Naive thymus-derived CD8-positive, alpha-beta T cell (primary cell): ENCODE measurements around the gene UBR3. TPM values are rescaled to one million over a fixed set of nuclear protein-coding genes. Genes with fewer than 3 reads are reported as not detected.

ENCODE experiments used
- ATAC-seq, 2 donors: fragments of 150-1000 bp; cut with Tn5 transposase in 1 of 2; sonication (Bioruptor Pico), chemical (Tn5 transposase) in 1 of 2; 1 replicate in 1 of 2; 2 replicates in 1 of 2; pipeline ENCODE4 v1.10.0; 2021; ENCODE audit warnings: mild to moderate bottlenecking in 2 of 2, moderate library complexity in 2 of 2
- POLR2A ChIA-PET: fragments of 350-600 bp; sonication (Branson Sonifier 250); formaldehyde crosslinking; loops from one replicate; lab custom pipeline; 2021; ENCODE audit warnings: antibody characterized with exemption; lab: Charles Lee
- DNase-seq, 10 donors: peaks; one replicate each; pipeline versions ENCODE4 v3.0.0 to v3.0.0-alpha.2; 2020 to 2022
- H3K27ac Mint-ChIP-seq, 10 donors: one replicate each; pipeline ENCODE4 v1.8.0; 2020 to 2022; ENCODE audit warnings: mild to moderate bottlenecking in 10 of 10, mixed read lengths in 10 of 10, moderate library complexity in 4 of 10, inconsistent platforms in 1 of 10
- H3K27me3 Mint-ChIP-seq, 5 donors: one replicate each; pipeline ENCODE4 v1.8.0; 2021 to 2022; ENCODE audit warnings: mixed read lengths in 5 of 5
- H3K36me3 Mint-ChIP-seq, 3 donors: one replicate each; pipeline ENCODE4 v1.8.0; 2020 to 2022; ENCODE audit warnings: mixed read lengths in 3 of 3, mild to moderate bottlenecking in 2 of 3, inconsistent platforms in 1 of 3
- H3K4me1 Mint-ChIP-seq, 4 donors: one replicate each; pipeline ENCODE4 v1.8.0; 2021 to 2022; ENCODE audit warnings: mixed read lengths in 4 of 4
- H3K4me3 Mint-ChIP-seq, 10 donors: one replicate each; pipeline ENCODE4 v1.8.0; 2020 to 2022; ENCODE audit warnings: mild to moderate bottlenecking in 10 of 10, mixed read lengths in 10 of 10, moderate library complexity in 6 of 10, inconsistent platforms in 1 of 10
- H3K9me3 Mint-ChIP-seq, 9 donors: one replicate each; pipeline ENCODE4 v1.8.0; 2020 to 2022; ENCODE audit warnings: mixed read lengths in 9 of 9, mild to moderate bottlenecking in 3 of 9, inconsistent platforms in 1 of 9, moderate library complexity in 1 of 9
- polyA plus RNA-seq, 3 donors: library from polyadenylated mRNA; unstranded; fragments of 300-500 nt; fragmentation: Illumina TruSeq; gene quantifications; one replicate each; pipeline ENCODE4 v1.2.3, GENCODE V29; 2021
- total RNA-seq, 8 experiments: library from RNA in 2 of 8; stranded (reverse) in 2 of 8; gene quantifications; one replicate each; pipeline ENCODE4 v1.2.3 and lab custom pipeline; 2021 to 2026

The UBR3 gene
- total and polyA plus RNA-seq, 5 experiments from 2014 or later: 6.8 to 43.5 (median 11.6) TPM

GRCh38 chr2:170086117-170086688, 258.9 kb downstream of the UBR3 start:
- DNase-seq (no peak), ATAC-seq (no peak)
- Mint-ChIP-seq H3K27ac (no peak overlapping the region), H3K36me3 (peaks cover 7 to 14% (median 14%) of the 10 kb centered on the region in 3 donors), H3K27me3 (no peaks in the 10 kb centered on the region), H3K9me3 (peaks cover 0 to 15% (median 6%) of the 10 kb centered on the region in 9 donors), H3K4me1 (no peaks in the 10 kb centered on the region), H3K4me3 (no peak overlapping the region)
- POLR2A ChIA-PET: no interaction called here

GRCh38 chr2:170086751-170087412, 259.6 kb downstream of the UBR3 start:
- POLR2A ChIA-PET: no interaction called here
- H3K27ac Mint-ChIP-seq: no peak overlapping the region
- peaks cover 0 to 19% (median 6%) of the 10 kb centered on the region in 9 donors for H3K9me3 Mint-ChIP-seq
- H3K36me3 Mint-ChIP-seq: peaks cover 8 to 11% (median 9%) of the 10 kb centered on the region in 3 donors
- H3K4me3 Mint-ChIP-seq: no peak overlapping the region
- ATAC-seq (no peak), DNase-seq (no peak)
- H3K4me1 Mint-ChIP-seq: no peaks in the 10 kb centered on the region
- H3K27me3 Mint-ChIP-seq: no peaks in the 10 kb centered on the region

GRCh38 chr2:170087413-170087793, 260.1 kb downstream of the UBR3 start:
- no peak overlapping the region for H3K27ac Mint-ChIP-seq
- POLR2A ChIA-PET: no interaction called here
- H3K36me3 Mint-ChIP-seq: peaks cover 4 to 9% (median 9%) of the 10 kb centered on the region in 3 donors
- peaks cover 0 to 24% (median 6%) of the 10 kb centered on the region in 9 donors for H3K9me3 Mint-ChIP-seq
- no peak overlapping the region for H3K4me3 Mint-ChIP-seq
- ATAC-seq (no peak), DNase-seq (no peak)
- no peaks in the 10 kb centered on the region for H3K27me3 Mint-ChIP-seq
- no peaks in the 10 kb centered on the region for H3K4me1 Mint-ChIP-seq

GRCh38 chr2:170088776-170089175, 261.5 kb downstream of the UBR3 start:
- no peak overlapping the region for H3K27ac Mint-ChIP-seq
- H3K4me1 Mint-ChIP-seq: no peaks in the 10 kb centered on the region
- H3K9me3 Mint-ChIP-seq: peaks cover 2 to 38% (median 14%) of the 10 kb centered on the region in 9 donors
- POLR2A ChIA-PET: no interaction called here
- H3K36me3 Mint-ChIP-seq: peaks cover 0 to 5% (median 3%) of the 10 kb centered on the region in 3 donors
- H3K4me3 Mint-ChIP-seq: no peak overlapping the region
- no peak for ATAC-seq
- no peaks in the 10 kb centered on the region for H3K27me3 Mint-ChIP-seq
- DNase-seq: no peak

- Mint-ChIP-seq H3K36me3 (peaks cover 0 to 5% (median 3%) of the 10 kb centered on the region in 3 donors), H3K4me3 (no peak overlapping the region), H3K4me1 (no peaks in the 10 kb centered on the region), H3K27ac (peak overlapping the region in 1 of 10 donors; percentile 39), H3K9me3 (peaks cover 2 to 38% (median 16%) of the 10 kb centered on the region in 9 donors), H3K27me3 (no peaks in the 10 kb centered on the region)
- POLR2A ChIA-PET: no interaction called here
- no peak for DNase-seq
- no peak for ATAC-seq
These were observed 263.0 kb downstream of the UBR3 start for GRCh38 chr2:170090229-170090628.

GRCh38 chr2:170091436-170091835, 264.2 kb downstream of the UBR3 start:
- ATAC-seq: no peak
- Mint-ChIP-seq H3K27me3 (no peaks in the 10 kb centered on the region), H3K4me1 (no peaks in the 10 kb centered on the region), H3K27ac (no peak overlapping the region), H3K9me3 (peaks cover 2 to 46% (median 18%) of the 10 kb centered on the region in 9 donors), H3K36me3 (peaks cover 2 to 9% (median 3%) of the 10 kb centered on the region in 3 donors), H3K4me3 (no peak overlapping the region)
- no peak for DNase-seq
- POLR2A ChIA-PET: no interaction called here

- POLR2A ChIA-PET: no interaction called here
- Mint-ChIP-seq H3K27me3 (peaks cover 0 to 4% (median 0%) of the 10 kb centered on the region in 5 donors), H3K27ac (no peak overlapping the region), H3K36me3 (peaks cover 2 to 9% (median 3%) of the 10 kb centered on the region in 3 donors), H3K9me3 (peaks cover 5 to 52% (median 22%) of the 10 kb centered on the region in 9 donors), H3K4me1 (no peaks in the 10 kb centered on the region), H3K4me3 (no peak overlapping the region)
- ATAC-seq: no peak
- DNase-seq: no peak
These were observed 265.3 kb downstream of the UBR3 start for GRCh38 chr2:170092436-170093060.

GRCh38 chr2:170095380-170095779, 268.1 kb downstream of the UBR3 start:
- no peak for DNase-seq
- ATAC-seq: no peak
- H3K36me3 Mint-ChIP-seq: peaks cover 2 to 9% (median 3%) of the 10 kb centered on the region in 3 donors
- peaks cover 0 to 20% (median 3%) of the 10 kb centered on the region in 5 donors for H3K27me3 Mint-ChIP-seq
- H3K4me1 Mint-ChIP-seq: no peaks in the 10 kb centered on the region
- peaks cover 5 to 45% (median 22%) of the 10 kb centered on the region in 9 donors for H3K9me3 Mint-ChIP-seq
- no peak overlapping the region for H3K4me3 Mint-ChIP-seq
- H3K27ac Mint-ChIP-seq: no peak overlapping the region
- POLR2A ChIA-PET: no interaction called here

GRCh38 chr2:170098626-170099312, 271.5 kb downstream of the UBR3 start:
- Mint-ChIP-seq H3K27me3 (peaks cover 3 to 21% (median 4%) of the 10 kb centered on the region in 5 donors), H3K9me3 (peaks cover 0 to 22% (median 6%) of the 10 kb centered on the region in 9 donors), H3K4me3 (no peak overlapping the region), H3K4me1 (no peaks in the 10 kb centered on the region), H3K36me3 (peaks cover 0 to 5% (median 2%) of the 10 kb centered on the region in 3 donors), H3K27ac (no peak overlapping the region)
- no peak for DNase-seq
- no peak for ATAC-seq
- POLR2A ChIA-PET: no interaction called here

GRCh38 chr2:170101789-170102188, 274.5 kb downstream of the UBR3 start:
- POLR2A ChIA-PET: no interaction called here
- H3K4me3 Mint-ChIP-seq: no peak overlapping the region
- DNase-seq (no peak), ATAC-seq (no peak)
- H3K27me3 Mint-ChIP-seq: peaks cover 4 to 21% (median 7%) of the 10 kb centered on the region in 5 donors
- no peak overlapping the region for H3K27ac Mint-ChIP-seq
- H3K36me3 Mint-ChIP-seq: peaks cover 0 to 5% (median 1%) of the 10 kb centered on the region in 3 donors
- no peaks in the 10 kb centered on the region for H3K4me1 Mint-ChIP-seq
- peaks cover 0 to 9% (median 2%) of the 10 kb centered on the region in 9 donors for H3K9me3 Mint-ChIP-seq

GRCh38 chr2:170106102-170106840, 279.0 kb downstream of the UBR3 start:
- no peak overlapping the region for H3K27ac Mint-ChIP-seq
- POLR2A ChIA-PET: no interaction called here
- H3K4me1 Mint-ChIP-seq: no peaks in the 10 kb centered on the region
- H3K9me3 Mint-ChIP-seq: peaks cover 0 to 3% (median 0%) of the 10 kb centered on the region in 9 donors
- ATAC-seq: no peak
- H3K4me3 Mint-ChIP-seq: no peak overlapping the region
- DNase-seq: no peak
- H3K36me3 Mint-ChIP-seq: peaks cover 0 to 5% (median 1%) of the 10 kb centered on the region in 3 donors
- peaks cover 0 to 7% (median 2%) of the 10 kb centered on the region in 5 donors for H3K27me3 Mint-ChIP-seq
